NCI-H2227 (cell line): ENCODE data around the gene PPP1R3A.

Source experiments
- DNase-seq: peaks from one replicate; lab custom pipeline; 2025; ENCODE audit not compliant: unreplicated experiment; lab: John Stamatoyannopoulos, UW

Gene PPP1R3A

GRCh38 chr7:113890331-113891030 lies 28.3 kb downstream of the PPP1R3A start:
- no peak for DNase-seq

- DNase-seq = no peak
Measured at GRCh38 chr7:113883096-113883495, 35.7 kb downstream of the PPP1R3A start.

DNA sequence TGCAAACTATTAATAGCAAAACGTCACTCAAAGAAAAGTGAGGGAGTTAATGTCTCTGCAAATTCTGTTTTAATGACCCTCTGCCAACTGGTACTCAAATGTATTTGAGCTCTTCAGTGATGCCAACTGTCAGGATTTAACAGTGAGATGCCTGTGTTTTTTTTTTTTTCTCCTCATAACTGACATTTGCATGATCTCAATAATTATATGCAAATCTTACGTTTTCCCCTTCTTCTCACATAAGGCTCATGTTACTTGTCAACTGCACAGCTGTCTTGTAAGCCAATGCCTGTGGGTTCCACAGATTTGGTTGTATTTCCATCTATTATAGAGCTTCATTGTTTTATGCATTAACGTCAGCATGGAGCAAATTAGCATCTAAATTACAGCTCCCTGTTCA lies 38.2 kb downstream of the PPP1R3A start:
- no peak for DNase-seq

DNA sequence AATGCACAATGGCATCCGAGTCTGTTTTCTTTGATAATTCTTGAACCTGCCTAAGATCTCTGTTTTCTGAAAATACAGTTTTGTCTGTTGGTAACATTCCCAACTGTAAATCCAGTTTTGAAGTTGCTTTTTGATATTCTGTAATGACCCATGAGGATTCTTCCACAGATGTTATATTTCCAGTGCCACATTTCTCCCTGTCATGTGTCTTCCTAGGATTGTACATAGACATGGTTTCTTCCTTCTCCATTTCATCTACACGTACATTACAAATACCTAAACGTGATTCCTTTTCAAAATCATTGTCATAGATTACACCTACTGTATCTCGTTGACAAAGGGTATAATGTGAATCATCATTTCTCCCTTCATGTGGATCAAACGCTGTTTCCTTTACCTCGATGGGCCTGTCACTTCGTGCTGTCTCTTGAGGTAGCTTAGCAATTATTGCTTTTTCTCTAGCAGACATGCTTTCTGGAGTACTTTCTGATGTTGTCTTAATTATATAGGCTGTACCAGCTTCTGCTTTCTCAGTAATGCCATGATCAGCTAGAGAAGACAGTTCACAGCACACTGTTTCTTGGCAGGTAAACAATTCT lies 40.3 kb downstream of the PPP1R3A start:
- DNase-seq = no peak

DNA sequence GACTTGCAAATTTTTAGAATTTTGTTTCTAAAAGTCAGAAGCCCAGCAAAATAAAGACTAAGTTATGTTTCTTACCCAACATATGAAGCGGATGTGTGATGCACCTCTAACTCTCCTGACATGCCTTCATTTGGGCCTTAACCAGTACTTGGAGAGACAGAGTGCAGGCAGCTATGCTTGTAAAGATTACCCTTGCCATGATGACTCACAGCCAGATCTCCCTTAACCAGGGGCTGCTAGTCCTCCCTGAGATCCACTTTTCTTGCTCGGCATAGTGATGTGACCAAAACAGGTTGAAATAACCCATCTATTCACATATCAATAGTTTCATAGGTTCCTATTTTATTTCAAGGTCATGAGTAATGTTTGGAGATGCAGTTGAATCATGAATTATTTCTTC lies 43.6 kb downstream of the PPP1R3A start:
- no peak for DNase-seq

GRCh38 chr7:113873554-113874151 lies 45.2 kb downstream of the PPP1R3A start:
- no peak for DNase-seq

DNA sequence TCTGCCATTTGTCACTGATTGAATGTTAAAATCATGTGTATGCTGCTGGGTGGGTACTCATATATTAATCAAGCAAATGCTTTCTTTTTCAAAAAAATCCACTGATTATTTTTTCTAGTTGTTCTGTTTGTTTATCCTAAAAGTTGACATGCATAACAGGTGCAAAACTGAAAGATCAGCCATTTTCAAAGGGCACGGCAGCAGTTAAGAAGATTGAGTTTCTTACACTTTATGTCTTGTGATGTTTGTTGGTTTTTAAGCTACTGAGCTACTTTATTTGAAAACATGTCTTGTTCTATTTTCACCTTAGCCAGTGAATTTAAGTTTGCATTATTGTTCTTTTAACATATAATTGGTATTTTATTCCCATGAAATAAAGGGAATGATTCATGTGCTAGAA lies 45.8 kb downstream of the PPP1R3A start:
- DNase-seq = no peak

- DNase-seq = no peak
Measured at GRCh38 chr7:113867325-113867724, 51.5 kb downstream of the PPP1R3A start.

GRCh38 chr7:113856010-113856409 lies 62.8 kb downstream of the PPP1R3A start:
- no peak for DNase-seq

- no peak for DNase-seq
Measured at GRCh38 chr7:113840954-113841353, 77.9 kb downstream of the PPP1R3A start.

DNA sequence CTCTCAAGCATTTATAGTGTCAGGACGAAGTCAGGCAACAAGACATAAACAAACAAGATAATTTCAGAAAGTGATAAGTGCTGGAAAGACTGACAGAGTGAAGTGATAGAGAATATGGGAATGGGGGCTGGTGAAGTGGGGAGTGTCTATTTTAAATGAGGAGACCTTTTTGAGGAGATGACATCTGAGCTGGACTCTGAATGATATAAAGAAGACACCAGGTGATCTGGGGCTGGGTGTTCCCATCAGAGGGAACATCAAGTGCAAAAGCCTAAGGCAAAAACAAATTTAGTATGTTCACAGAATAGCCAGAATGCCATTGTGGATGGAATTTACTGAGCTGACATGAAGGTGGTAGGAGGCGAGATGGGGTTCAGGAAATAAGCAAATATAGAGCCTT lies 83.4 kb downstream of the PPP1R3A start:
- no peak for DNase-seq

DNA sequence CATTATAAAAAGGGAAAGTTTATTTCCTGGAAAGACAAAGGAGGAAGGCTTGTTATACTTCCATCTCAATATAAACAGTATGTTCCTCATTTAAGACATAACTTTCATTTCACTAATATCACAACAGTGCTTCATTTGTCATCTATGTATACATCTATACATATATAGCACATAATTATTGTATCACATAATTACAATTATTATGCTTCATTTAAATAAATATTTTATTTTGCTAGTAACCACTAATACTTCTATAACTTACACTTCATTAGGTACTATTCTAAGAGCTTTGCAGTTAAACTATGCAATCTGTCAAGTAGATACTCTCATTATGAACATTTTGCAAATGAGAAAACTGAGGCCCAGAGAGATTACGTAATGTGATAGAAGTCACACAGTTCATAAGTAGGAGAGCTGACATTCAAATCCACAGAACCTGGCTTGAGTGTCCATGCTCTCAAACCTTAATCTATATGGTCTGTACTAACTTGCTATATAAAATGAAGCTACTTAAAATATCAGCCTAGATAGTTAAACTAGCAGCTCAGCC lies 86.5 kb downstream of the PPP1R3A start:
- DNase-seq = no peak

DNA sequence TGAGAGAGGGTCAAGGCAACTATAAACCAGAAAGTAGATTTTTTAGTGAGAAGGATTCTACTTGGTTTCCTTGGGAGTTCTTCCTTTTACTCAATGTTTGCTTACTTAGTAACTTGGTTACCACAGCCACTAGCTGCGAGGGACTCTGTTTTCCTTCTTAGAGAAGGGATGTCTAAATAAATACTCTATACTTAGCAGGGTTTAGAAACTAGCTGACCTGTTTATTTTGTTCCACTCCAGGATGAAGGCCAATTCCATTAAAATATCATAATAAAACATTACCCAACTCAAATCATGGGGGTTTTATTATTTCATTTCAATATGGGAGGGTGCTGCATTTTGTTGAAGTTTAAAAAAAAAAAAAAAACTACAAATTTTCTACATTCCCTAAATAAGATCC lies 87.3 kb downstream of the PPP1R3A start:
- no peak for DNase-seq

DNA sequence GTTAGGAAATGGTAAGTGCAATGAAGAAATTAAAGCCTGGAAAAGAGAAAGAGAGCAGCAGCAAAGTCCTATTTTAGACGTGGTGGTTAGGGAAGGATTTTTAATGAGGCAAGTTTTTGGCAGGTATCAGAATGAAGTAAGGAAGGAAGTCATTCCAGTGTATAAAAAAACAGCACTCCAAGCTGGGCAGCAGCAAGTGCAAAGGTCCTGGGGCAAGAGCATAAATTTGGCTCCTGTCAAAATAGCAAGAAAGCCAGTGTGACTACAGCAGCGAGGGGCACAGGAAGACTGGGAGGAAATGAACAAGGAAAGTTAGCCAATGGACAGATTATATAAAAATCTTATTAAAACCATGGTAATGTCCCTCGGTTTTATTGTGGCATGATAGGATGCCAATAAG lies 90.2 kb downstream of the PPP1R3A start:
- DNase-seq = no peak
